H9 (cell line): Measurements from ENCODE around the gene VRK3. TPM values are rescaled to one million over a fixed set of nuclear protein-coding genes. Genes with fewer than 3 reads are reported as not detected.

Source experiments
- DNase-seq: peaks from one replicate; pipeline ENCODE4 v3.0.0-alpha.2; 2017
- H2AFZ ChIP-seq: one replicate; pipeline ENCODE4 v1.6.1; 2013; ENCODE audit warnings: mild to moderate bottlenecking, low read length, control low read depth, moderate library complexity
- H2AK5ac ChIP-seq: 2 replicates; pipeline ENCODE4 v1.6.1; 2013; ENCODE audit warnings: low read length, control low read depth, mixed read lengths; ENCODE audit not compliant: insufficient read length
- H2BK120ac ChIP-seq: one replicate; pipeline ENCODE4 v1.6.1; 2013; ENCODE audit warnings: low read depth, mild to moderate bottlenecking, low read length, control low read depth, inconsistent platforms; ENCODE audit not compliant: poor library complexity, severe bottlenecking
- H2BK12ac ChIP-seq: 2 replicates; pipeline ENCODE4 v1.6.1; 2013; ENCODE audit warnings: low read length, control low read depth, mixed read lengths, low read depth; ENCODE audit not compliant: insufficient read length
- H2BK15ac ChIP-seq: 2 replicates; pipeline ENCODE4 v1.6.1; 2013; ENCODE audit warnings: low read depth, low read length, control low read depth
- H2BK20ac ChIP-seq: one replicate; pipeline ENCODE4 v1.6.1; 2013; ENCODE audit warnings: low read depth, mild to moderate bottlenecking, low read length, control low read depth, inconsistent platforms; ENCODE audit not compliant: poor library complexity, severe bottlenecking
- H2BK5ac ChIP-seq: 2 replicates; pipeline ENCODE4 v1.6.1; 2013; ENCODE audit warnings: low read length, control low read depth, mixed read lengths; ENCODE audit not compliant: insufficient read length
- H3K14ac ChIP-seq: 2 replicates; pipeline ENCODE4 v1.6.1; 2013; ENCODE audit warnings: low read length, control low read depth; ENCODE audit not compliant: insufficient read depth
- H3K18ac ChIP-seq: 2 replicates; pipeline ENCODE4 v1.6.1; 2013; ENCODE audit warnings: low read depth, mild to moderate bottlenecking, mixed read lengths, low read length, control low read depth; ENCODE audit not compliant: insufficient read length
- H3K23ac ChIP-seq: 2 replicates; pipeline ENCODE4 v1.6.1; 2013; ENCODE audit warnings: low read length, control low read depth, mixed read lengths, low read depth; ENCODE audit not compliant: insufficient read length
- H3K23me2 ChIP-seq: 2 replicates; pipeline ENCODE4 v1.6.1; 2013; ENCODE audit warnings: low read depth, mild to moderate bottlenecking, mixed read lengths, low read length, control low read depth; ENCODE audit not compliant: insufficient read length, poor library complexity, severe bottlenecking
- H3K27ac ChIP-seq: 2 replicates; pipeline ENCODE4 v1.5.1; 2013; ENCODE audit warnings: low read length, control low read depth, mixed read lengths, low read depth; ENCODE audit not compliant: insufficient read length
- H3K27me3 ChIP-seq: 2 replicates; pipeline ENCODE4 v1.6.1; 2013; ENCODE audit warnings: low read length, control low read depth, inconsistent platforms; ENCODE audit not compliant: insufficient read depth
- H3K4ac ChIP-seq: 2 replicates; pipeline ENCODE4 v1.6.1; 2013; ENCODE audit warnings: low read depth, mild to moderate bottlenecking, control low read depth, inconsistent platforms, low read length, moderate library complexity
- H3K4me1 ChIP-seq: 2 replicates; pipeline ENCODE4 v1.6.1; 2013; ENCODE audit warnings: low read length, control low read depth, inconsistent platforms; ENCODE audit not compliant: insufficient read depth
- H3K4me2 ChIP-seq: 2 replicates; pipeline ENCODE4 v1.6.1; 2013; ENCODE audit warnings: low read length, control low read depth, mixed read lengths; ENCODE audit not compliant: insufficient read length, insufficient read depth
- H3K56ac ChIP-seq: 2 replicates; pipeline ENCODE4 v1.6.1; 2013; ENCODE audit warnings: low read depth, mild to moderate bottlenecking, mixed read lengths, low read length, control low read depth; ENCODE audit not compliant: insufficient read length
- H3K79me1 ChIP-seq: 2 replicates; pipeline ENCODE4 v1.6.1; 2013; ENCODE audit warnings: low read depth, mild to moderate bottlenecking, moderate library complexity, low read length, control low read depth, inconsistent platforms; ENCODE audit not compliant: insufficient read depth, poor library complexity, severe bottlenecking
- H3K79me2 ChIP-seq: 2 replicates; pipeline ENCODE4 v1.6.1; 2013; ENCODE audit warnings: low read length, control low read depth, inconsistent platforms; ENCODE audit not compliant: insufficient read depth
- H3K9ac ChIP-seq: 2 replicates; pipeline ENCODE4 v1.6.1; 2013; ENCODE audit warnings: low read length, control low read depth, mixed read lengths; ENCODE audit not compliant: insufficient read length; ENCODE audit errors: extremely low read depth
- H3K9me3 ChIP-seq: one replicate; pipeline ENCODE4 v1.6.1; 2013; ENCODE audit warnings: low read depth, low read length, inconsistent platforms; ENCODE audit not compliant: control insufficient read depth
- H3T11ph ChIP-seq: one replicate; pipeline ENCODE4 v1.6.1; 2013; ENCODE audit warnings: mild to moderate bottlenecking, low read length, control low read depth, inconsistent platforms
- H4K20me1 ChIP-seq: one replicate; pipeline ENCODE4 v1.6.1; 2013; ENCODE audit not compliant: control insufficient read depth, insufficient read length, insufficient read depth
- H4K5ac ChIP-seq: 2 replicates; pipeline ENCODE4 v1.6.1; 2013; ENCODE audit warnings: low read depth, mild to moderate bottlenecking, mixed read lengths, low read length, control low read depth; ENCODE audit not compliant: insufficient read length
- H4K8ac ChIP-seq: replicated peaks from 2 replicates; pipeline ENCODE4 v1.6.1; 2013; ENCODE audit warnings: low read length, control low read depth, mixed read lengths, low read depth; ENCODE audit not compliant: insufficient read length
- H4K91ac ChIP-seq: 2 replicates; pipeline ENCODE4 v1.6.1; 2013; ENCODE audit warnings: low read depth, mild to moderate bottlenecking, moderate library complexity, mixed read lengths, low read length, control low read depth; ENCODE audit not compliant: insufficient read length
- H3K27ac Mint-ChIP-seq, 3 experiments: 2 replicates in 2 of 3; 3 replicates in 1 of 3; pipeline ENCODE4 v1.8.0; 2020 to 2021; ENCODE audit warnings: mixed read lengths in 3 of 3, mild to moderate bottlenecking in 1 of 3, moderate library complexity in 1 of 3
- H3K27me3 Mint-ChIP-seq: 2 replicates; pipeline ENCODE4 v1.8.0; 2021; ENCODE audit warnings: low read depth, mild to moderate bottlenecking, moderate library complexity, mixed read lengths
- H3K36me3 Mint-ChIP-seq, 3 experiments: 2 replicates in 2 of 3; 3 replicates in 1 of 3; pipeline ENCODE4 v1.8.0; 2020 to 2021; ENCODE audit warnings: low read depth in 3 of 3, mixed read lengths in 3 of 3; ENCODE audit not compliant: insufficient read depth in 1 of 3
- H3K4me1 Mint-ChIP-seq, 2 experiments: 2 replicates each; pipeline ENCODE4 v1.8.0; 2020; ENCODE audit warnings: mixed read lengths in 2 of 2
- H3K4me3 Mint-ChIP-seq, 2 experiments: 2 replicates in 1 of 2; 3 replicates in 1 of 2; pipeline ENCODE4 v1.8.0; 2020 to 2021; ENCODE audit warnings: mild to moderate bottlenecking in 2 of 2, mixed read lengths in 2 of 2, moderate library complexity in 1 of 2
- H3K9me3 Mint-ChIP-seq, 2 experiments: 2 replicates in 1 of 2; 3 replicates in 1 of 2; pipeline ENCODE4 v1.8.0; 2020; ENCODE audit warnings: mild to moderate bottlenecking in 2 of 2, mixed read lengths in 2 of 2, moderate library complexity in 1 of 2
- CTCF ChIP-seq: fragments of 200-600 bp; sonication (generic); conservative IDR thresholded peaks from 3 replicates; pipeline ENCODE4 v1.8.0; 2021; ENCODE audit warnings: antibody characterized with exemption, mild to moderate bottlenecking
- WGBS: extraction: QIAGEN DNeasy Blood & Tissue Kit; methylation state at CpG from one replicate; pipeline ENCODE4 v1.1.7; 2013; ENCODE audit warnings: missing lambda C conversion rate, low lambda C conversion rate, mixed read lengths; ENCODE audit not compliant: insufficient read length; ENCODE audit errors: extremely low coverage; 5-methylcytosine and 5-hydroxymethylcytosine counted together
- total RNA-seq: library from RNA; stranded (reverse); gene quantifications from 2 replicates; pipeline ENCODE4 v1.2.1, GENCODE V29; 2021

Gene VRK3
- total RNA-seq, 1 experiment from 2014 or later = 33.5 TPM

GRCh38 chr19:49931293-49932040 lies 93.7 kb downstream of the VRK3 start:
- no peak overlapping the region for H3K4ac ChIP-seq
- no peak overlapping the region for H3T11ph ChIP-seq
- H3K23ac ChIP-seq = no peak overlapping the region
- H2BK5ac ChIP-seq = no peak overlapping the region
- WGBS = no CpG with 5 or more reads among the region's 7 CpGs
- H3K9me3 ChIP-seq = no peaks in the 10 kb centered on the region
- H3K56ac ChIP-seq = no peak overlapping the region
- H4K91ac ChIP-seq = no peak overlapping the region
- no peak overlapping the region for H2BK12ac ChIP-seq
- no peak for TF ChIP-seq CTCF
- no peak overlapping the region for H2AFZ ChIP-seq
- H3K79me2 ChIP-seq = peaks cover 18% of the 10 kb centered on the region; the same call in 1 of the 2 replicates
- no peak overlapping the region for H4K8ac ChIP-seq
- H3K27me3 ChIP-seq = no peaks in the 10 kb centered on the region
- Mint-ChIP-seq H3K9me3 (peaks cover 0 to 4% of the 10 kb centered on the region in 2 experiments; a peak in 3 of 5 replicates), H3K4me3 (no peak overlapping the region; a peak in 1 of 5 replicates), H3K36me3 (peaks cover 23 to 42% (median 25%) of the 10 kb centered on the region in 3 experiments), H3K27me3 (peaks cover 7% of the 10 kb centered on the region), H3K4me1 (peaks cover 15 to 28% of the 10 kb centered on the region in 2 experiments), H3K27ac (no peak overlapping the region)
- H3K4me2 ChIP-seq = no peak overlapping the region
- no peak overlapping the region for H3K18ac ChIP-seq
- H3K27ac ChIP-seq = no peak overlapping the region
- H3K79me1 ChIP-seq = no peaks in the 10 kb centered on the region
- peaks cover 2% of the 10 kb centered on the region for H4K20me1 ChIP-seq
- H2BK15ac ChIP-seq = no peak overlapping the region
- H3K14ac ChIP-seq = no peak overlapping the region
- DNase-seq = no peak
- H3K9ac ChIP-seq = no peak overlapping the region
- no peak overlapping the region for H2BK120ac ChIP-seq
- H4K5ac ChIP-seq = no peak overlapping the region
- H2AK5ac ChIP-seq = no peak overlapping the region
- peaks cover 10% of the 10 kb centered on the region for H3K23me2 ChIP-seq
- no peaks in the 10 kb centered on the region; the same call in 1 of the 2 replicates for H3K4me1 ChIP-seq
- H2BK20ac ChIP-seq = no peak overlapping the region
